Chondrocyte (in vitro differentiated cells): ENCODE data around the gene TMEM256. TPM values are rescaled to one million over a fixed set of nuclear protein-coding genes. Genes with fewer than 3 reads are reported as not detected.

Experiments
- DNase-seq: peaks from one replicate; pipeline ENCODE4 v3.0.0; 2021; ENCODE audit warnings: mixed read lengths, low spot score
- H3K27ac Mint-ChIP-seq: one replicate; pipeline ENCODE4 v1.8.0; 2021; ENCODE audit warnings: mild to moderate bottlenecking, moderate library complexity, mixed read lengths; ENCODE audit not compliant: unreplicated experiment
- H3K27me3 Mint-ChIP-seq: 2 replicates; pipeline ENCODE4 v1.8.0; 2021; ENCODE audit warnings: low read depth, mixed read lengths
- H3K36me3 Mint-ChIP-seq: 2 replicates; pipeline ENCODE4 v1.8.0; 2021; ENCODE audit warnings: low read depth, mixed read lengths
- H3K4me1 Mint-ChIP-seq: 2 replicates; pipeline ENCODE4 v1.8.0; 2021; ENCODE audit warnings: low read depth, mild to moderate bottlenecking, mixed read lengths
- H3K4me3 Mint-ChIP-seq: one replicate; pipeline ENCODE4 v1.8.0; 2021; ENCODE audit warnings: mild to moderate bottlenecking, moderate library complexity, mixed read lengths; ENCODE audit not compliant: unreplicated experiment
- H3K9me3 Mint-ChIP-seq: 2 replicates; pipeline ENCODE4 v1.8.0; 2021; ENCODE audit warnings: low read depth, mixed read lengths
- total RNA-seq: library from RNA; stranded (reverse); gene quantifications from 3 replicates; pipeline ENCODE4 v1.2.1, GENCODE V29; 2021
- TF ChIP-seq, protein P1 (sequence below): fragments of 200-600 bp; sonication (generic); IDR thresholded peaks from 2 replicates; pipeline ENCODE4 v1.5.0; 2021; ENCODE audit warnings: antibody characterized with exemption, mild to moderate bottlenecking, moderate library complexity

Gene TMEM256
- total RNA-seq, 1 donor from 2014 or later: 34.3 TPM

DNA sequence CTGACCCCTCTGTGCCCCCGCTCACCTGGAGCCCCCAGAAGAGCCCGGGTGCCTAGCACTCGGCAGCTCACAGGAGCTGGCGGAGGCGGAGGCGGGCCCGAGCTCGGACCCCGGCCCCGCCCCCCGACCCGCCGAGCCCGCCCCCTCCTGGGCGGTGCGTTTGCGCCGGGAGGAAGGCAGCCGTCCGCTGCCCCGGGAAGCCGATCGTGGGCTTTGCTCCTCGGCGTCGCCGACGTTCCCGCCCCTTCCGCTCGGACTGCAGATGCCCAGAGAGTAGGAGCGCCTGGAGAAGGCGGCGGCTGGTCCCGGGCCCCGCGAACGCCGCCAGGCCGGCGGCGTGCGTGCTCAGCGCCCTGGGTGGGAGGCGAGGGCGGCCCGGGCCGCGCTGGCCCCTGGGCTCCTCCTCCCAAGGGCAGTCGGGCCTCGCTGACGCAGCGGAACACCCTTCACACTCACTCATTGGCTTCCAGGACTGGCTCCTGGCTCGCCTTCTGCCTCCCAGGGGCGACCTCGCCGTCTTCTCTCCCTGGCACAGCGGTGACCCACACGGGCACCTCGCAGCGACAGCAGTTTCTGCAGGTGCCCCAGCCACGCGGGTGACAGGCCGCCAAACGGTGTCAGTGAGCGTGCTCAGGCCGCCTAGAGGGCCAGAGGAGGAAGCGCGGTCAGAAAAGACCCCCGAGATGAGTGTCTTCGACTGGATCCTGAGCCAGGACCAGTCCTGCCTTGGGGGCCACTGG is 9.3 kb downstream of the TMEM256 start, which contains the start of gene PLSCR3:
PLSCR3 (minus strand) TSS at position 74 of the 740 bp plus-strand sequence. CDS start 415 bp downstream, outside the sequence.
- Mint-ChIP-seq H3K9me3 (no peaks in the 10 kb centered on the region), H3K4me3 (peak within 1 kb of the TSS; percentile 91)

DNA sequence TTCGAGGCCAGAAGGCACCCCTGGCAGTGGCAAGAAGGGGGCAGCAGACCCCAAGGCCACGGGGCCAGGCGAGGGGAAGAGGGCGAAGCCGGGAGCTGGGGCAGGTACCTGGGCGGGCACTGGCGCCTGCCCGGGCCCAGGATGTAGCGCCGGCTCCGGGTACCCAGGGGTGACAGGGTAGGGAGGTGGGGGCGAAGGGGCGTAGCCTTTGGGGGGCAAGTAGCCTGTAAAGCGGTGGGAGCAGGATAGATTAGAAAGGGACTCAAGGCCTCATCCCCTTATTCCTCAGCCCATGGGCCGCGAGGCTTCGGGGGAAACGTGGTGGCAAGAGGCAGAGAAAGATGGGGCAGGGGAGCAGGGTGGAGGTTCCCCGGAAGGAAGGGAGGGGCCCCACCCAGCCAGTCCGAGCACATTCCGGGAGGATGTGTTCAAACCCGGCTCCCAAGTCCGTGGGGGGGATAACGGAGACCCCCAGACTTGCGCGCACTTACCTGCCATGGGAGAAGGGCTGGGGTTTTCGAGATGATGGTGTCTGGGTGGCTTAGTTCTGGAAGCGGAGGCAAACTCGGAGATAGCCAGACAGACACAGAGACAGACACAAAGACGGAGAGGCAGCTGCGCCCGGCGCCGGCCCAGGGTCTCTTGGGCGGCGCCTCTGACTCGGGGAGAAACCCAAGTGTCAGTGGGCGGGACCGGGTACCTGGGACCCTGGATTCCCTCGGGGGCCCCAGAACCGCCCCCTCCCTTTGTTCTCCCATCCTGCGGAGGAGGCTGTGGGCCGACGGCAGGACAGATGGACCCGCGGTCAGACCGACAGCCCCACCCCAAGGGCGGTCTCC is 10.1 kb downstream of the TMEM256 start:
- TF ChIP-seq, protein P1, sequence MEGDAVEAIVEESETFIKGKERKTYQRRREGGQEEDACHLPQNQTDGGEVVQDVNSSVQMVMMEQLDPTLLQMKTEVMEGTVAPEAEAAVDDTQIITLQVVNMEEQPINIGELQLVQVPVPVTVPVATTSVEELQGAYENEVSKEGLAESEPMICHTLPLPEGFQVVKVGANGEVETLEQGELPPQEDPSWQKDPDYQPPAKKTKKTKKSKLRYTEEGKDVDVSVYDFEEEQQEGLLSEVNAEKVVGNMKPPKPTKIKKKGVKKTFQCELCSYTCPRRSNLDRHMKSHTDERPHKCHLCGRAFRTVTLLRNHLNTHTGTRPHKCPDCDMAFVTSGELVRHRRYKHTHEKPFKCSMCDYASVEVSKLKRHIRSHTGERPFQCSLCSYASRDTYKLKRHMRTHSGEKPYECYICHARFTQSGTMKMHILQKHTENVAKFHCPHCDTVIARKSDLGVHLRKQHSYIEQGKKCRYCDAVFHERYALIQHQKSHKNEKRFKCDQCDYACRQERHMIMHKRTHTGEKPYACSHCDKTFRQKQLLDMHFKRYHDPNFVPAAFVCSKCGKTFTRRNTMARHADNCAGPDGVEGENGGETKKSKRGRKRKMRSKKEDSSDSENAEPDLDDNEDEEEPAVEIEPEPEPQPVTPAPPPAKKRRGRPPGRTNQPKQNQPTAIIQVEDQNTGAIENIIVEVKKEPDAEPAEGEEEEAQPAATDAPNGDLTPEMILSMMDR: peak; percentile 29
- Mint-ChIP-seq H3K36me3 (peaks cover 8% of the 10 kb centered on the region), H3K27ac (no peak overlapping the region), H3K4me3 (peak overlapping the region; percentile 91), H3K9me3 (no peaks in the 10 kb centered on the region), H3K27me3 (no peaks in the 10 kb centered on the region), H3K4me1 (peaks cover 20% of the 10 kb centered on the region)
- no peak for DNase-seq

More for the DNA sequence above, 9.3 kb downstream of the TMEM256 start, which contains the start of gene PLSCR3:
- H3K36me3 Mint-ChIP-seq: peaks cover 6% of the 10 kb centered on the region
- H3K27ac Mint-ChIP-seq: peak within 1 kb of the TSS; percentile 86
- DNase-seq: no peak
- H3K27me3 Mint-ChIP-seq: no peaks in the 10 kb centered on the region
- peaks cover 20% of the 10 kb centered on the region for H3K4me1 Mint-ChIP-seq
- TF ChIP-seq, protein P1: peak; percentile 73

DNA sequence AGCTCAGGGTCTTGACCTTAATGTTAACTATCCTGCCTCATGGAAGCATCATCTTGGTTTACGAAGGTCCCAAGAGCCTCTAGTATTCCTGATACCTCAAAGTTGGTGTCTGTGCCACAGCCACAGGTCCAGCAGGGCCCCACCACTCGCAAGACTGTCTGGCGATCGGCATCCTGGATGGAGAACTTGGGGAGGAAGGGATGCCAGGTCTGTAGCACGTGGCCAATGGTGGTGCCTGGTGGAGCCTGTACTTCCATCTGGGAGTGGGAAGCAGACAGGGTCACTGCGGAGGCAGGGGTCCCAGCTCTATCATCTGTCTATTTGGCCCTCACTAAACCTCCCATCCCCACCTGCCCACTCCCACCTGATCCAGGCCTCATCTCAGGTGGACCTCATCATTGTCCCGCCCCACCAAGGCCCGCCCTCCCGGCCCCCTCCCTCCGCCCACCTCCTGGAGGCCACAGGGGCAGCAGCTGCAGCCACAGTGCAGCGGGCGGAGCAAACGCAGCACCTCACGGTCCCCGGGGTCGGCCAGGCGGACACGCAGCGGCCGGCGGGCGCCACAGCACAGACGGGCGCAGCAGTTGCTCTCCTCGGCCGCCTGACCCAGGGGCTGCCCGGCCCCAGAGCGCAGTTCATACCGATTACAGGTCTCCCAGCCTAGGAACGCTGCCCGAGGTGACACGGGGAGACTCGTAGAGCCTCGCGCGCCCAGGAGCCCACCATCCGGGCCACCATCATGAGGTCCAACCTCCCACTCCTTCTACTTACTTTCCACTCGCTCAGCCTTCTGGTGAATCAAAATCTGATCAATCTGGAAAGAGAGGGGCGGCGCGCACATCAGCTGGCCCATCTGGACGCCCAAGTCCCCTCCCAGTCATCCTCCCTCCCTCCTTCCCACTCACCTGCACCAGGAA is 10.9 kb downstream of the TMEM256 start:
- Mint-ChIP-seq H3K27me3 (no peaks in the 10 kb centered on the region), H3K9me3 (no peaks in the 10 kb centered on the region), H3K4me3 (peak overlapping the region; percentile 91), H3K4me1 (peaks cover 20% of the 10 kb centered on the region), H3K36me3 (peaks cover 8% of the 10 kb centered on the region), H3K27ac (no peak overlapping the region)
- TF ChIP-seq, protein P1: no peak
- DNase-seq: no peak

DNA sequence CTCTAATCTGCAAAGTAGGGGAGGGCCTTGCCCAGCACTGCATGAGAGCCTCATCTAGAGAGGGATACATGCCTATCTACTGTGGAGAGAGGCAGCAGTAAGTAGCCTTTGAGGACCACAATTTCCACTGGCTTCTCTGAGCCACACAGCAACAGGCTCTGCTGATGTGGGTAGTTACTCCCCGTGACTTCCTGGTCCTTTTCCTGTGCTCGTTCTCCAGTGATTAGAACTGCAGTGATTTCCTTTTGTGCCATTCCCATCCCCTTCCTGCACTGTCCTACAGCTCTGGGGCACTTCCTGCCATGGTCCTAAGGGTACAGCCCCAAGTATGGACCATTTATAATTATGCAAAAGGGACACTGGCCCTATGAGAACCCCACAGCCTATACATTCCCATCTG is 12.6 kb downstream of the TMEM256 start:
- H3K27ac Mint-ChIP-seq: no peak overlapping the region
- no peaks in the 10 kb centered on the region for H3K27me3 Mint-ChIP-seq
- no peak overlapping the region for H3K4me3 Mint-ChIP-seq
- TF ChIP-seq, protein P1: no peak
- H3K9me3 Mint-ChIP-seq: no peaks in the 10 kb centered on the region
- peaks cover 20% of the 10 kb centered on the region for H3K4me1 Mint-ChIP-seq
- no peak for DNase-seq
- H3K36me3 Mint-ChIP-seq: peaks cover 10% of the 10 kb centered on the region
